Measurements from ENCODE around the gene FAM228B.

FAM228B gene

GRCh38 chr2:24206242-24206641 lies 83.0 kb downstream of the FAM228B start:
- DNase-seq = no peak

DNA sequence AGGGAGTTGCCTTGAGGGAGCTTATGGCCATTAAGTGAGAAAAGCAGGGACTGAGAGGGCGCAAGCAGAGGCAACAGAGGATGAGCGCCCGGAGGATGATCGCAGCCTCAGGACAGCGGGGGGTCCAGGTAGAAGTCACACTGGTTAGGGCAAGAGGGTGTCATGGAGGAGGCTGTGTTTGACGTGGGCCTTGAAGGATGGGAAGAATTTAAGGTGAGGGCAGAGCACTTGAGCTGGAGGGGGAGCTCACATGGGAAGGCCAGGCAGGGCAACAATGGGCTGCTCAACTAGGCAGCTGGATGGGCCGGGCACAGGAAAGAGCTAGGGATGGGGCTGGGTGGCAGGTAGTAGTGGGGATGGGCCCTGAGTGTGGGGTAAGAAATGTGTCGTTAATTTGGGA lies 83.4 kb downstream of the FAM228B start:
- no peak for DNase-seq

- DNase-seq = no peak
Measured at GRCh38 chr2:24207359-24207758, 84.1 kb downstream of the FAM228B start.

GRCh38 chr2:24208490-24208889 lies 85.2 kb downstream of the FAM228B start:
- no peak for DNase-seq

DNA sequence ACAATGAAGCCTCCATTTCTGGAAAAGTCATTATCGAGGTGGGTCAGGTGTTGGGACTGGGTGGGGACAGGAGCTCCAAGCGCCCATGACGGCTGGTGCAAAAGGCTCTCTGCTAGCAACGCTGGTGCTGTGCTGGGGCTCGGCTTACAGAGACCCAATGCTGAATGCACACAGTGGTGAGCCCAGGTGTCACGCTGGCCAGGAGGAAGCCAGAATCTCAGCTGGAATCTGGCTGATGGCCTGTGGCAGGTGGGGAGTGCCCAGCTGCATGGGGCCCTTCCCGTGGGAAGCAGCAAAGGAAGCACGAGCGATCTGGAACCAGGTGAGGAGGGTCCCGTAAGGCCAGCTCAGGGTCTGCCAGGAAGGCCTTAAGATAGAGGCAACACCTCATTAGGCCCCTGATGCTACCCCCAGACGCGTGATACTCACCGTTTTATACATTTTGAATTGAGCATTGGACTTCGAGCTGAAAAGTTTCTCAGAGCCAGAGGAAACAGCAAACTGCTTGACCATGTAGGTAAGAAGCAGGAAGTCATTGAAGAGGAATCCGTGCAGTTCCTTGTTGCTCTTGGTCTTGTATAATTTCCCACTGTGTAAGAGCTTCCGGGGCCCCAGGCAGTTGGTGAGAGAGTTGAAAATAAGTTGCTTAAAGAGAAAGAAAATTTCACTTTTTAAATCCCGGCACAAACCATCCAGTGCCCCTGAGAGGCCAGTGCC lies 86.3 kb downstream of the FAM228B start:
- DNase-seq = no peak

DNA sequence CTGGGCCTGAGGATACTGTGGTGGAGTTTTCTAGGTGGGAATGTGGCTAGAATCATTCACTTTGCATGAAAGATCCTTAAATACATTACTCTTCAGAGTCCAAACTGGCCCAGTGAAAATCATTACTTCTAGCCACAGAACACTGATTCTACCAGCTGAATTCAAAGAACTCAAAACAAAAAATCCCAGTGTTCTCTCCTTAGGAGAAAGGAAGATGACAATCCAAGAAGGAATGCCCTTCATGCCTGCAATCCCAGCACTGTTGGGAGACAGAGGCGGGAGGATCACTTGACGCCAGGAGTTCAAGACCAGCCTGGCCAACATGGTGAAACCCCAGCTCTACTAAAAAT lies 86.8 kb downstream of the FAM228B start:
- DNase-seq = no peak

DNA sequence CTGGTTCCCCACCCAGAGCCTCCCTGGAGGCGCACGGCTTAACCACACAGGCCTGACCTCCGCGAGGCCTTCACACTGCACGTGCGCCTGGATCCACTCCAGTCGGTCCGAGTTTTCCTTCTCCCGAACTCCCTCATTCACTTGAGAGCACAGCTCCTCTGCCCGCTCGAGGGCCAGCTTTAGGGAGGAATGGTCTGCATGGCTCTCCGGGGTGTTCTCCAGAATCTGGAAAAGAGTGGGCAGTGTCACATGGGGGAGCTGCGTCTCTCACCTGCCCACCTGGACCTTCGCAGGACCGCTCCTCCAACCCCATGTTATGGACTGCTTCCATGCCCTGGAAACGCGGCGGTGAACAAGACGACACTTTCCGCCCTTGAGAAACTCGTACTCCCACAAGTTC lies 87.5 kb downstream of the FAM228B start:
- no peak for DNase-seq

DNA sequence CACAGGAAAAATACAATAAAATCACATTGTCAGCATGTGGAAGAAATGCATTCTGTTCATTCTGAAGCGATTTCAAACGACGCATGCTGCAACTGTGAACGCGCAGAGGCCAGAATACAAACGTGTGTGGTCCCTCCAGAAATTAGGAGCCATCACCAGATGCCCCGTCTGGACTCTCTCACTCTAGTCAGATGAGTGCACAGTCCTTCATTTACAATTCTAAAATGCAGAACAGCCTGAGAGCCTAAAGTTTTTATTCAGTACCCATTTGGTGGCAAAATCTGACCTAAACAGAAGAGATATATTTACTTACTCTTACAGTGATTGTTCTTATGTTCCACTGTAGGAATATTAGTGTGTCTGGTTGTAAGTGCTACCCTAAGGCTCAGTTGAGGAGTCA lies 88.1 kb downstream of the FAM228B start:
- DNase-seq = no peak

GRCh38 chr2:24214880-24215279 lies 91.6 kb downstream of the FAM228B start:
- no peak for DNase-seq
